Measurements from ENCODE around the gene GBX1.

The GBX1 gene

GRCh38 chr7:151119902-151120301, 47.6 kb downstream of the GBX1 start:
- no peak overlapping the region for H3K4me3 ChIP-seq (ENCODE audit: low read depth, low read length)
- TF ChIP-seq POLR2A (IDR thresholded peaks at IDR 0.05; ENCODE audit: extremely low read depth, insufficient read length) (no peak), MYC (IDR thresholded peaks at IDR 0.05; ENCODE audit: low read depth, low read length) (no peak), MAX (IDR thresholded peaks at IDR 0.05; ENCODE audit: low read depth, low read length) (no peak), CTCF (IDR thresholded peaks at IDR 0.05; ENCODE audit: low read depth, low read length) (no peak)
- no peak for DNase-seq (ENCODE audit: low read depth)

- no peak for TF ChIP-seq MYC (IDR thresholded peaks at IDR 0.05; ENCODE audit: low read depth, low read length)
- no peak for TF ChIP-seq CTCF (IDR thresholded peaks at IDR 0.05; ENCODE audit: low read depth, low read length)
- TF ChIP-seq POLR2A (IDR thresholded peaks at IDR 0.05; ENCODE audit: extremely low read depth, insufficient read length) = no peak
- TF ChIP-seq MAX (IDR thresholded peaks at IDR 0.05; ENCODE audit: low read depth, low read length) = no peak
- no peak for DNase-seq (ENCODE audit: low read depth)
- no peak overlapping the region for H3K4me3 ChIP-seq (ENCODE audit: low read depth, low read length)
These were observed 48.5 kb downstream of the GBX1 start for GRCh38 chr7:151119055-151119415.

GRCh38 chr7:151118108-151119054, 49.1 kb downstream of the GBX1 start:
- TF ChIP-seq MYC (IDR thresholded peaks at IDR 0.05; ENCODE audit: low read depth, low read length) (no peak), CTCF (IDR thresholded peaks at IDR 0.05; ENCODE audit: low read depth, low read length) (no peak), MAX (IDR thresholded peaks at IDR 0.05; ENCODE audit: low read depth, low read length) (no peak), POLR2A (IDR thresholded peaks at IDR 0.05; ENCODE audit: extremely low read depth, insufficient read length) (no peak)
- DNase-seq (ENCODE audit: low read depth) = no peak
- no peak overlapping the region for H3K4me3 ChIP-seq (ENCODE audit: low read depth, low read length)

GRCh38 chr7:151117565-151117964, 49.9 kb downstream of the GBX1 start:
- TF ChIP-seq CTCF (IDR thresholded peaks at IDR 0.05; ENCODE audit: low read depth, low read length) = no peak
- no peak for TF ChIP-seq MYC (IDR thresholded peaks at IDR 0.05; ENCODE audit: low read depth, low read length)
- no peak for TF ChIP-seq POLR2A (IDR thresholded peaks at IDR 0.05; ENCODE audit: extremely low read depth, insufficient read length)
- no peak for TF ChIP-seq MAX (IDR thresholded peaks at IDR 0.05; ENCODE audit: low read depth, low read length)
- H3K4me3 ChIP-seq (ENCODE audit: low read depth, low read length) = no peak overlapping the region
- DNase-seq (ENCODE audit: low read depth) = no peak

- no peak overlapping the region for H3K4me3 ChIP-seq (ENCODE audit: low read depth, low read length)
- DNase-seq (ENCODE audit: low read depth) = no peak
- TF ChIP-seq CTCF (IDR thresholded peaks at IDR 0.05; ENCODE audit: low read depth, low read length) = no peak
- TF ChIP-seq MYC (IDR thresholded peaks at IDR 0.05; ENCODE audit: low read depth, low read length) = no peak
- no peak for TF ChIP-seq POLR2A (IDR thresholded peaks at IDR 0.05; ENCODE audit: extremely low read depth, insufficient read length)
- no peak for TF ChIP-seq MAX (IDR thresholded peaks at IDR 0.05; ENCODE audit: low read depth, low read length)
These were observed 50.7 kb downstream of the GBX1 start for GRCh38 chr7:151116603-151117440.
